Pancreas (tissue), 10 donors: Measurements from ENCODE around the gene NUP93. TPM values are rescaled to one million over a fixed set of nuclear protein-coding genes. Genes with fewer than 3 reads are reported as not detected.
A peak's percentile ranks its signal among the peaks of the same experiment; 100 is the strongest.

Experiments
- ATAC-seq, 4 donors: fragments of 200-7000 bp; cut with Tn5 transposase; one replicate each; pipeline versions ENCODE4 v1.8.0 to v1.9.1; 2020; ENCODE audit warnings: mild to moderate bottlenecking in 4 of 4, moderate library complexity in 4 of 4
- DNase-seq, 6 donors: peaks; one replicate each; pipeline ENCODE4 v3.0.0-alpha.2; 2020
- FAIRE-seq: peaks from 2 replicates; lab custom pipeline; 2012; peaks lifted over from hg19 to GRCh38; lab: Jason Lieb, UNC
- H3K27ac ChIP-seq, 4 donors: fragments of 200-600 bp; sonication (generic); 1 replicate in 3 of 4; 2 replicates in 1 of 4; pipeline versions ENCODE4 v1.5.0 to v1.8.0; 2020
- H3K27me3 ChIP-seq, 4 donors: fragments of 200-600 bp; one replicate each; pipeline ENCODE4 v1.8.0; 2021
- H3K36me3 ChIP-seq, 3 donors: fragments of 200-600 bp; sonication (generic) in 1 of 3; one replicate each; pipeline versions ENCODE4 v1.5.0 to v1.8.0; 2020 to 2021
- H3K4me1 ChIP-seq, 3 donors: fragments of 200-600 bp; one replicate each; pipeline ENCODE4 v1.8.0; 2021
- H3K4me3 ChIP-seq, 4 donors: fragments of 200-600 bp; sonication (generic) in 2 of 4; one replicate each; pipeline versions ENCODE4 v1.5.0 to v1.8.0; 2020 to 2021
- H3K9me3 ChIP-seq, 4 donors: fragments of 200-600 bp; one replicate each; pipeline ENCODE4 v1.8.0; 2021
- WGBS, 2 donors: extraction: QIAGEN DNeasy Blood & Tissue Kit; methylation state at CpG; one replicate each; pipeline ENCODE4 v1.1.7; 2013; 5-methylcytosine and 5-hydroxymethylcytosine counted together
- intact Hi-C, 3 donors: fragments of 100-400 bp; cut with DNase I; formaldehyde crosslinking; loops; one replicate each; pipeline versions ENCODE4 v1.11.1 to v1.14.2; 2022
- polyA plus RNA-seq, 2 donors: library from polyadenylated mRNA; stranded (reverse); fragments of 200-250 nt; gene quantifications; one replicate each; pipeline ENCODE4 v1.2.3, GENCODE V29; 2013
- total RNA-seq, 6 donors: library from RNA; stranded (reverse); fragmentation: NEBNext Ultra II Directional in 4 of 6; extraction: Animal tissue kit (Norgen Biotek cat#: 25700) in 4 of 6; gene quantifications; one replicate each; pipeline versions ENCODE4 v1.2.1 to v1.2.4, GENCODE V29; 2021 to 2023
- TF ChIP-seq, protein P1 (sequence below), 4 donors: fragments of 200-600 bp; sonication (generic) in 3 of 4; IDR thresholded peaks; one replicate each; pipeline versions ENCODE4 v1.5.0 to v1.8.0; 2021; ENCODE audit warnings: antibody characterized with exemption in 4 of 4
- donor health status: healthy with polysubstance abuse.
- donor health status: DM: no; HTN: no; CAD: no; lungs with moderate emphysema.
- donor health status: DM: no; HTN: no; CAD: no.
- donor health status: control.
- donor health status: control.
- donor health status: Bipolar disorder and iron deficiency.
- donor health status: DM: yes; HTN: yes; CAD: no.
- donor health status: DM: no; HTN: no; CAD: no.
- donor health status: DM: no; HTN: no; CAD: no.
- donor health status: DM: yes; HTN: yes; CAD: no.

Gene NUP93
- total and polyA plus RNA-seq, 8 donors, result 13.1 to 31.4 (median 21.2) TPM

DNA sequence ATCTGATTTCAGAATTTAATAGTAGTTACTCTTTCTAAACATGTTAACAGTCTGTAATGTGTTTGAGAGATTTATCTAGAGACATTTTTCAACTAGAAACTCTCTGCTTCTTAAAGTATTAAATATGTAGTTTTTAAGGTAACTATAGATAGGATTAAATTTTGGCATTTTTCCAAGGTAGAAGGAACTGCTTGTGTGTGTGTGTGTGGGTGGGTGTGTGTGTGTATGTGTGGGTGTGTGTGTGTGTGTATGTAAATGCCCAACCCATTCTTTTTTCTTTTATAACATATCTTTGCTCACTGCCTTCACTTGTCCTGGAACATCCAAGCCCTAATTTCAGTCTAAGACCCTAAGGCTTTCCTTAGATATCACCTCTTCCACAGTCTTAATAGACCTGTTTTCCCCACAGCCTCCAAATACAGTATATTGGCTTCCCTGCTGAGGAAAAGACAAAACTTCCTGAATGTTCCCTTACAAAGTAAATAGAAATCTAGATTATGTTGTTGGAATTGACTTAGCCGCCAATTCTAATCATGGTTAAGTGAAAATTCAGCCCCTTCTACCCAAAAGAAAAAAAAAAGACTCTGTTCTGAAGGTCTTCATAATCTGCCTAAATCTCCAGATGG, 33.5 kb downstream of the NUP93 start:
- H3K9me3 ChIP-seq, result no peaks in the 10 kb centered on the region
- H3K4me3 ChIP-seq, result no peak overlapping the region
- 38 to 50% methylated on average over 1 of the region's 1 CpG for WGBS, 2 donors
- intact Hi-C loops, result no loop called here
- peaks cover 7 to 18% (median 12%) of the 10 kb centered on the region in 3 donors for H3K4me1 ChIP-seq
- no peaks in the 10 kb centered on the region for H3K27me3 ChIP-seq
- FAIRE-seq, result no peak
- ATAC-seq, result peak in 3 of 4 donors; percentile 17 to 65 (median 41)
- TF ChIP-seq, protein P1, sequence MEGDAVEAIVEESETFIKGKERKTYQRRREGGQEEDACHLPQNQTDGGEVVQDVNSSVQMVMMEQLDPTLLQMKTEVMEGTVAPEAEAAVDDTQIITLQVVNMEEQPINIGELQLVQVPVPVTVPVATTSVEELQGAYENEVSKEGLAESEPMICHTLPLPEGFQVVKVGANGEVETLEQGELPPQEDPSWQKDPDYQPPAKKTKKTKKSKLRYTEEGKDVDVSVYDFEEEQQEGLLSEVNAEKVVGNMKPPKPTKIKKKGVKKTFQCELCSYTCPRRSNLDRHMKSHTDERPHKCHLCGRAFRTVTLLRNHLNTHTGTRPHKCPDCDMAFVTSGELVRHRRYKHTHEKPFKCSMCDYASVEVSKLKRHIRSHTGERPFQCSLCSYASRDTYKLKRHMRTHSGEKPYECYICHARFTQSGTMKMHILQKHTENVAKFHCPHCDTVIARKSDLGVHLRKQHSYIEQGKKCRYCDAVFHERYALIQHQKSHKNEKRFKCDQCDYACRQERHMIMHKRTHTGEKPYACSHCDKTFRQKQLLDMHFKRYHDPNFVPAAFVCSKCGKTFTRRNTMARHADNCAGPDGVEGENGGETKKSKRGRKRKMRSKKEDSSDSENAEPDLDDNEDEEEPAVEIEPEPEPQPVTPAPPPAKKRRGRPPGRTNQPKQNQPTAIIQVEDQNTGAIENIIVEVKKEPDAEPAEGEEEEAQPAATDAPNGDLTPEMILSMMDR (IDR thresholded peaks at IDR 0.05), result no peak
- peaks cover 0 to 6% (median 0%) of the 10 kb centered on the region in 3 donors for H3K36me3 ChIP-seq
- no peak for DNase-seq
- H3K27ac ChIP-seq, result no peak overlapping the region

DNA sequence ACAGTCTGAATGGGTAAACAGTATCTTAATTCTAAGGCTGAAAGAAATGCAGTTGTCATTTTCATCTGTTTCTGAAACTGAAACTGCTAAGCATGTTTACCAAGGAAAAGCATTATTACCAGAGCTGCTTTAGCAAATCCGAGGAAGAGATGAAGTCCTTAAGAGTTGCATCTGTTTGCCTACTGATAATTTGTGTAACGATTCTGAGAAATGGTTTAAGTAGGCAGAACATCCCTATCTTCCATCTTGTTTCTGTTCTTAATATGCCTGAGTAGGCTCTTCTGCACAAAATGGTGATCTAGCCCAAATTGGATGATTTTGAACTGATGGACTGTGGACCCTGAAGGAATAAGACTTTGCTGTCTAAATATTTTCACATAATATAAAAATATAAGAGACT, 34.9 kb downstream of the NUP93 start:
- intact Hi-C loops, result no loop called here
- WGBS, 2 donors, result 53 to 62% methylated on average over 2 of the region's 2 CpGs
- ATAC-seq (peak in 1 of 4 donors; percentile 21), FAIRE-seq (no peak), DNase-seq (no peak)
- H3K36me3 ChIP-seq, result peaks cover 0 to 6% (median 0%) of the 10 kb centered on the region in 3 donors
- TF ChIP-seq, protein P1 (IDR thresholded peaks at IDR 0.05), result no peak
- H3K4me1 ChIP-seq, result peaks cover 0 to 5% (median 0%) of the 10 kb centered on the region in 3 donors
- H3K27ac ChIP-seq, result peak overlapping the region in 2 of 4 donors; percentile 1 to 10
- no peaks in the 10 kb centered on the region for H3K27me3 ChIP-seq
- no peaks in the 10 kb centered on the region for H3K9me3 ChIP-seq
- no peak overlapping the region for H3K4me3 ChIP-seq

DNA sequence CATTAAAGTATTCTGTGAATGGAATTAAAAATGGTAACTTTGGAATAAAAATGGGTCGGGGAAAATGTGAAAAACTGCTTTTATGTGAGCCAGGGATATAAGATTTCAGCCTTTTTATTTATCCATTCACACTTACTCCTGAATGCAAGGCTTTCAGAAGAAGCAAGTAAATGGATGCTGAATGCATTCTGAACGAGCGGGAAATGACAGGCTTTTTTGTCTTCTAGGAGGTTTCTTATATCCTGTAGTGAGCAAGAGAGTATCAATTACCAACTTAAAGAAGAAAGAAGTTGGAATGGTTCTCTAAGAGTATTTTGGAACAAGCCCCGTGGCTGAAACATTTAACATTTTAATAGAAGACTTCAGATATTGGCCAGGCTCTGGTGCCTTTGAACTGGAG, 36.0 kb downstream of the NUP93 start:
- H3K9me3 ChIP-seq, result no peaks in the 10 kb centered on the region
- intact Hi-C loops, result no loop called here
- FAIRE-seq, result no peak
- WGBS, 2 donors, result 93 to 95% methylated on average over 4 of the region's 4 CpGs
- no peaks in the 10 kb centered on the region for H3K36me3 ChIP-seq
- H3K4me1 ChIP-seq, result peaks cover 0 to 5% (median 0%) of the 10 kb centered on the region in 3 donors
- ATAC-seq, result no peak
- no peak for DNase-seq
- TF ChIP-seq, protein P1 (IDR thresholded peaks at IDR 0.05), result no peak
- no peak overlapping the region for H3K4me3 ChIP-seq
- H3K27me3 ChIP-seq, result no peaks in the 10 kb centered on the region
- H3K27ac ChIP-seq, result no peak overlapping the region

DNA sequence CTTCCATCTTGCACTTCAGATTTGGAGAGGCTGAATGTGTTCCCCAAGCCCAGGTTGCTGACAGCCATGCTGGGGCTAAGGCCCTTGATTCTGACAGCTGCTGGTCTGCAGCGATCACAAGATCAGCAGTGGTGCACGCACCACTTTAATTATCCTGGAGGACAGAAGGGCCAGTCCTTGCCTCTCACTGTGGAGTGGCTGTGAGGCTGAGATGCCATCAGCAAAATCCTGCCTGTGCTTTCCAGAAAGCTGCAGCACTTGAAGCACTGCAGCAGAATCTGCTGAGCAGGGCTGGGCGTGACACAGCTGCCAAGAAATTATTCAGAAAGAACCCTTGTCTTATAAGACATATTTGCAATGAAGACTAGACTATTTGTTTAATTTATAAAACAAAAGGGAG, 37.1 kb downstream of the NUP93 start:
- no peak overlapping the region for H3K27ac ChIP-seq
- 92 to 94% methylated on average over 3 of the region's 3 CpGs for whole genome bisulfite sequencing, 2 donors
- TF ChIP-seq, protein P1 (IDR thresholded peaks at IDR 0.05), result no peak
- no peaks in the 10 kb centered on the region for H3K36me3 ChIP-seq
- FAIRE-seq, result no peak
- intact Hi-C loops, result no loop called here
- H3K4me3 ChIP-seq, result no peak overlapping the region
- DNase-seq, result no peak
- no peaks in the 10 kb centered on the region for H3K9me3 ChIP-seq
- H3K4me1 ChIP-seq, result peaks cover 0 to 10% (median 0%) of the 10 kb centered on the region in 3 donors
- no peak for ATAC-seq
- no peaks in the 10 kb centered on the region for H3K27me3 ChIP-seq

DNA sequence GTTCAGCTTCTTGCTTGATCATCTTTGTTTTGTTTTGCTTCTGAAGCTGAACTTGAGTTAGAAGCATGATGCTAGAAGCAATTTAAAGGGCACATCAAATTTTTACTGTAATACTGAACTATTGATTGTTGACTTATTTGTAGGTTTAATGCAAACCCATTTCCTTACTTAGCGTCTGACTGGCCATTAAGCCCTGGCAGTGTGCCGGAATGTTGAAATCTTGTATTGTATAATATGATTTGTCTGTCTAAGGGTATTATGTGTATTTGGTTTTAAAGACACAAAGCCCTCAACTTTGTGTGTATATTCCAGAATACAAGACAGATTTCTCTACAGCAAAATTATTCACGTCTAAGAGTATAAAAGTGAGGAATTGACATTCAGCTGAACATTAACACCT, 39.7 kb downstream of the NUP93 start:
- H3K27ac ChIP-seq, result no peak overlapping the region
- no peaks in the 10 kb centered on the region for H3K36me3 ChIP-seq
- no peak for FAIRE-seq
- H3K9me3 ChIP-seq, result no peaks in the 10 kb centered on the region
- whole genome bisulfite sequencing, 2 donors, result 63 to 67% methylated on average over 3 of the region's 3 CpGs
- no peak for ATAC-seq
- TF ChIP-seq, protein P1 (IDR thresholded peaks at IDR 0.05), result no peak
- no peak overlapping the region for H3K4me3 ChIP-seq
- intact Hi-C loops, result no loop called here
- peaks cover 12 to 21% (median 19%) of the 10 kb centered on the region in 3 donors for H3K4me1 ChIP-seq
- H3K27me3 ChIP-seq, result no peaks in the 10 kb centered on the region
- no peak for DNase-seq
